Right forelimb (tissue), 1 donor: ENCODE data around the gene OR6C76.
"Not testable (repeated sequence)": the region's sequence is repeated elsewhere in the genome, so short reads cannot be mapped to it uniquely, and the experiment has no call there.

Experiments used
- DNase-seq: peaks from one replicate; pipeline ENCODE4 v3.0.0-alpha.2; 2018

The OR6C76 gene

DNA sequence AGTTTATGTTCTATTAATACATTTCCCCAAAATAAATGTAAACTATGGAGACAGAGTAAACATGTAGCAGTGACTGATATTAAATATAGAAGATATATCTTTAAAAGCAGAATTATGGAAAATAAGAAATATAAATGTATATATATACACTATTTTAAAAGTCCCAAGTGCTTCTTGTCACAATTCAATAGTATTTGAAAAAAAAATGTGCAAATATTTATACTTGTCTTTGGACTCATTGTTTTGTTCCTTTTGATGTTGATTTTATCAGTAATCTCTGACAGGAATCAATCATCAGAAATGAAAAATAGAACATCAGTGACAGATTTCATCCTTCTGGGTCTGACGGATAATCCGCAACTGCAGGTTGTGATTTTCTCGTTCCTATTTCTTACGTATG lies at the start of gene OR6C76:
OR6C76 (plus strand) TSS at position 301 of the 400 bp plus-strand sequence; CDS start at position 301, 0 bp downstream.
- no peak for DNase-seq

DNA sequence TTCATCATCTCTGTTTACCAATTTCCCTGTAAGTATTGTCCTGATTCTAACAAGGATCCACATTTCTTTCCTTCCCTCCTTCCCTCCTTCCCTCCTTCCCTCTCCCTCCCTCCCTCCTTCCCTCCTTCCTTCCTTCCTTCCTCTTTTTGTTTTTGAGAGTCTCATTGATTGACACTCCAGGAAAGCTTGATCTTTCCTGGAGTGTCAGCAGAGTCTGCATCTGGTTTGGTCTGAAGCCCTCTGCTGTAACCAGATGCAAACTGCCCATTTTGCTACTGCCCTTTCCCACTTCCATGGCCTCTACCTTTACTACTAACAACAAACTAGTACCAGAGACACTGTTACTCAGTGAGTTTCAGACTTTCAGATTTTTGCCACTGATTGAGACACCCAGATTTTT lies 40.2 kb upstream of the OR6C76 start:
- no peak for DNase-seq

DNA sequence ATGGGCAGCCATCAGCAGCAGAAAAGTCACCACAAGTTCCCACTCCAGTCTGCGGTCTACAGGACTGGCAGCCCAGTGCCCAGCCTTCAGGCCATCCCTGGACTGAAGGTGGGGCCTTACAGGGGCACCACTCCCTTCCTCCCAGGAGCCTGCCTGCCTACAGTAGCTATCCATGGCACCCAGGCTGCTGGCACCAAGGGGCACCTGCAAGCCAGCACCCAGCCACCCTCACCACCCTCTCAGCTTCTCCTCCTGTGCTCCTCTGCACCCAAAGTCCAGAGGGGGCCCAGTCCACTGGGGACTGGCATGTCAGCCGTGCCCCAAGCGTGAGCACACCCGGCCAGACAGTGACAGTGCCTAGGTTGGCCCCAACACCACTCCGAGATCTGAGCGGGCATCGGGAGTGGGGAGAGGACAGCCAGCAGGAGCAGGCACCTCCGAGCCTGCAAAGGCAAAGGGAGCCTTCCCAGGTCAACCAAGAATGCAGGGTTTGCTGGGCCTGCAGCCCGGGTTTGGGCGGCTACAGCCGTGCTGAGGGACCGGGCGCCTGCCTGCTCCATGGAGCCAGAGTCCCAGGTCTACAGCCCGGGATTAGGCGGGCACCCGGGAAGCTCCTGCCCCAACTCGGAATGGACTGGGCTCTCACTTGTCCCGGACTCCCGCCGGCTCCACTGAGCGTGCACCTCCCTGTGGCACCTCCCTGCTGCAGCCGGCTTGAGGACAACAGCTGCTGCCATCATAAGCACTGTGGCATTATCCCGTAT lies 33.8 kb upstream of the OR6C76 start:
- no peak for DNase-seq

DNA sequence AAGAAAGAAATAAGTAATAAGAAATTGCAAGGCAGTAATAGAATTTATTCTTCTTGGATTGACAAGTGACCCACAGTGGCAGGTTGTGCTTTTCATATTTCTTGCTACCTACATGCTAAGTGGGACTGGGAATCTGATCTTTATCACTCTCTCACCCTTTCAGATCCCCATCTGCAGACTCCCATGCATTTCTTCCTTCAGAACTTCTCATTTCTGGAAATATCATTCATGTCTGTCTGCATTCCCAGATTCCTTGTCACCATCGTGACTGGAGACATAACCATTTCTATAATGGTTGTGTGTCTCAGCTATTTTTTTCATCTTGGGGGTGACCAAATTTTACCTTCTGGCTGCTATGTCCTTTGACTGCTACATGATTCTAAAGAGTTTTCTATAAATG lies 29.7 kb upstream of the OR6C76 start:
- DNase-seq: no peak

DNA sequence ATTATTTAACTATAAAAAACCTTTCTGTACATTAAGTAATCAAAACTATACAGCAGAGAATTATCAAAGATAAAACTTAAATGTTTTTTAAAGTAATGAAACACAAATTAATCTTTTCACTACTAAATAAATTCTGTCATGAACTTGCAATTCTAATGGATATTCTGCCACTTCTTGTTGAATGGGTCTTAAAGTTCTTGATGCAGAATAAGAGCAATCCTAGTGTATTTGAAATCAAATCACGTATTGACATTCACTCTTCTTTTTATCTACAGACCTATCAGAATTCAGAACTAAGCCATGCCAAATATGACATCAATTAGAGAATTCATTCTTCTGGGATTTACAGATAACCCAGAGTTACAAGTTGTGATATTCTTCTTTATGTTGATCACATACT lies 25.8 kb upstream of the OR6C76 start, which contains the start of gene OR6C65:
OR6C65 (plus strand) TSS at position 301 of the 400 bp plus-strand sequence; CDS start at position 301, 0 bp downstream.
- DNase-seq: no peak

DNA sequence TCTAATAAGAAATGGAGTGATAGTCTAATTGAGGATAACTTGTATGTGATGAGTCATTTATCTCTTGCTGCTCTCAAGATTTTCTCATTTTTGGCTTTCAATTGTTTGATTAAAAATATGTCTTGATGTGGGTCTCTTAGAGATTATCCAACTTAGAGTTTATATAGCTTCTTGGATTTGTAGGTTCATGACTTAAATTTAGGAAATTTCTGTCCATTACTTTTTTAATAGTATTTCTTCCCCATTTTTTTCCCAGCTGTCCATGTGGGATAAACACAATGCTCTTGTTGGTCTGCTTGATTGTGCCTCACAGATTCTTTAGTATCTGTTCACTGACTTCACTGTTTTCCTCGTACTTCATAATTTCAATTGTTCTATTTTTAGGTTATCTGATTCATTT lies 18.2 kb upstream of the OR6C76 start:
- no peak for DNase-seq

DNA sequence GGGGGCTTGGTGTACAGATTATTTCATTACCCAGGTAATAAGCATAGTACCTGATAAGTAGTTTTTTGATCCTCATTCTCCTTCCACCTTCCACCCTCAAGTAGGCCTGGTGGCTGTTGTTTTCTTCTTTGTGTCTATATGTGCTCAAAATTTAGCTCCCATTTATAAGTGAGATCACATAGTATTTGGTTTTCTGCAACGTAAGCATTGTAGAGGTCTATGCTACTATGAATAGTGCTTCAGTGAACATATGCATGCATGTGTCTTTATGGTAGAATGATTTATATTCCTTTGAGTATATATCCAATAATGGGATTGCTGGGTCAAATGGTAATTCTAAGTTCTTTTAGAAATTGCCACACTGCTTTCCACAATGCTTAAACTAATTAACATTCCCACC lies 16.9 kb upstream of the OR6C76 start:
- DNase-seq: not testable (repeated sequence)

DNA sequence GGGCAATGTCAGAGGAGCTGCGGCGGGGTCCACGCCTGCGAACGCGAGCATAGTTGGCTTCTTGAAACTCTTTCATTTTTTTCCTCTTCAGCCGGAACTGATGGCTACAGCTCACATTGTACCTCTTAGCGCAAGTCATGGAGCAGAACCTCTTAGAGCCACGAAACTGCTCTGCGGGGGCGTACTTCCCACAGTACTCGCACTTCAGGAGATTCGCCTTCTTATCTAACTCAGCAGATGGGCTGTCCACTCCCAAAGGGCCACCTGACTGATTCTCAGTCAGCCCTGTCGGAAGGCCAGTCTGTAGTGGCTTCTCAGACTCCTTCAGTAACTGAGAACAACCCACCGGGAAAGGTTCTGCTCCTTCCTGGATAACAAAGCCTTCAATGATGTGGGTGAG lies 13.9 kb upstream of the OR6C76 start:
- not testable (repeated sequence) for DNase-seq

DNA sequence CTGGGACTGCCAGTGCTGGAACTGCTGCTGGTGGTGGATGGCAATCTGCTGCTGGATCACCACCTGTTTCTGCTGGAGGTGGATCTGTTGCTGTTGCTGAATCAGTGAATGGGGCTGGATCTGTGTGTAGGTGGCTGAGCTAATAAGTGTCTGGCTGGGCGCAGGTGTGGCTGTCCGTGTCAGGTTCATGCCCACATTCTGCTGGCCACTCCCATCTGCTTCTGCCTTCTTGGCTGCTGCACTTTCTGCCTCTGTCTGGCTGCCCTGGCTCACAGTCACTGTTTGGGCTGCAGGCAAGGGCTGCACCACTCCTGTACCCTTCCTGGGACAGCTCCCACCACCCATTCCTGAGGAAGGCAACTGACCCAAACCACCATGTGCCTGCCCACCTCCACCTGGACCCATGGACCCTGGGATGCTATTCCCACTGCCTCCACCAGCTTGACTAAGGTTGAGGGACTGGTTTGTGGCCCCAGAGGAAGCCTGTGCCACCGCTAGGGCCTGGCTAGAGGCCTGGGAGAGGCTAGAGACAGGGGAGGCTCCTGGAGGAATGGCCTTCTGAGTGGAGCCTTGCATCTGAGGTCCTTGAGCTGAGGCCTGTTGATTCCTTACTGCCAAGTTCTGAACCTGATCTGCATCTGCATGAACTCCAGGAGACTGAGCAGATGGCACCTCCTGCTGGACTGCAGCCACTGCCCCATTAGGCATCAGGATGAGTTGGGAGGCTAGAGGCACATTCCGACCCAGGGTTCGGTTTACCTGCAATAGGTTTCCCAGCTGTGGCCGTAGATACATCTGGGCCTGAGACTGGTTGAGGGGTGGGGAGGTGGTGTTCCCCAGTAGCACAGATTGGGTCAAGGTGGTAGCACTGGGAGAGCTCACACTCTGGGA lies 12.3 kb upstream of the OR6C76 start:
- not testable (repeated sequence) for DNase-seq

DNA sequence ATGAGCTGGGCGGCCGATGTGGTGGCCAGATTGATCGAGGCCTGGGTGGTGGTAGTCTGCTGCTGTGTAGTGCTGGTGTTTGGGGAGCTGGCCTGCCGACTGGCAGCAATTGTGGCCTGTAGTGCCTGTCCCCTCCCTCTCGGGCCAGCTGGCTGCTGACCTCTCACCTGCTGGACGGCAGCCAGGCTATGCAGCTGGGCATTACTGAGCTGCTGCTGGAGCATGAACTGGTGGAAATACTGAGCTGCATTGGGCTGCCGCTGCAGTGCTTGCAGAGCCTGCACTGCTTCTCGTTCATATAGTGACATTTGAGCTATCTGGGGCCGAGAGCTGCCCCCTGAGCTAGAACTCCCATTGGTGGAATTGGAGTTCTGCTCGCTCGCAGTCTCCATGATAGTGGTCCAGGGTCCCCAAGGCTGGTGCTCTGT lies 11.6 kb upstream of the OR6C76 start:
- DNase-seq: not testable (repeated sequence)

DNA sequence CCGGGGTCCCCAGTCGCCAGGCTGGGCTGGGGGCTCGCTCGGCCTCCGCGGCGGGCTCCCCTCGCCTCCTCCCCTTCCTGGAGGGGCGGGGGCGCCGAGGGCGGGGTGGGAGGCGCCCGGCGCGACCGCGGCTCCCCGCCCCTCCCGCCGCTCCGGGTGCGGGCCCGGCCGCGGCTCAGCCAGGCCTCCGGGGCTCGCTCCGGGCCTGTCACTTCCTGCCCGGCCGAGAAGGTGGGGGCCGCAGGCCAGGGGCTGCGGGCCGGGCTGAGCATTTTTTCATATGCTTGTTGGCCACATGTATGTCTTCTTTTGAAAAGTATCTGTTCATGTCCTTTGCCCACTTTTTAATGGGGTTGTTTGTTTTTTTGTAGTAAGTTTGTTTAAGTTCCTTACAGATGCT lies 11.2 kb upstream of the OR6C76 start:
- DNase-seq: not testable (repeated sequence)

DNA sequence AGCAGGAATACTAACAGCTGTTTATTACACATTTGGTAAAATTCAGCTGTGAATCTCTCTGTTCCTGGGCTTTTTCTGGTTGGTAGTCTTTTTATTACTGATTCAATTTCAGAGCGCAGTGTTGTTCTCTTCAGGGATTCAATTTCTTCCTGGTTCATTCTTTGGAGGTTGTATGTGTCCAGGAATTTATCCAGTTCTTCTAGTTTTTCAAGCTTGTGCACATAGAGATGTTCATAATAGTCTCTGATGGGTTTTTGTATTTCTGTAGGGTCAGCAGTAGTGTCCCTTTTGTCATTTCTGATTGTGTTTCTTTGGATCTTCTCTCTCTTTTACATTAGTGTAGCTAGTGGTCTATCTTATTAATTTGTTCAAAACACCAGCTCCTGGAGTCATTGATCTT lies 9.1 kb upstream of the OR6C76 start:
- DNase-seq: no peak

DNA sequence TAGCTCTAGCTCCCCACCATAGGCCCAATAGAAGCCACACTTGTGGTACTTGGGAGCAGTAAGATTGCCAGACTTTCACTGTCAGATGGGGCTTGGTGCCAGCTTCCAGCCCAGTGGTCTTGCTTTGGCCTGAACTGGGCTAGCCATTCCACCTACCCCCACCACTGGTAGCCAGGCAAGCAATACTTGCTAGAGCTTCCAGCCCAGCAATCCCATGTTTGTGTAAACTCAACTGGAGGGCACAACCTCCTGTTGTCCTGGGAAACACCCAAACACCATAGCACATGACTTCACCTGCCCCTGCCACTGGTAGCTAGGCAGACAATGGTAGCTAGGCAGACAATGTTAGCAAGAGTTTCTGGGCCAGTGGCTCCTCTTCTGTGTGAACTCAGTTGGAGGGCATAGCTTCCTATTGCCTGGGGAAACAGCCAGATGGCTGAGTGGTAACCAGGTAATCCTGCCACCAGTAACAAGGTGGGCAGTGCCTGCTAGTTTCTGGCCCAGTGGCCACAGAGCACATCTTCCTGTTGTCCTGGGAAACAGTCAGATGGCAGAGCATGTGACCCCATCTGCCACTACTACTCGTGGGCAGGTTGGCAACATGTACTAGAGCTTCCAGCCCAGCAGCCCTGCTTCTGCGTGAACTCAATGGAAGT lies 5.6 kb upstream of the OR6C76 start:
- DNase-seq: no peak

DNA sequence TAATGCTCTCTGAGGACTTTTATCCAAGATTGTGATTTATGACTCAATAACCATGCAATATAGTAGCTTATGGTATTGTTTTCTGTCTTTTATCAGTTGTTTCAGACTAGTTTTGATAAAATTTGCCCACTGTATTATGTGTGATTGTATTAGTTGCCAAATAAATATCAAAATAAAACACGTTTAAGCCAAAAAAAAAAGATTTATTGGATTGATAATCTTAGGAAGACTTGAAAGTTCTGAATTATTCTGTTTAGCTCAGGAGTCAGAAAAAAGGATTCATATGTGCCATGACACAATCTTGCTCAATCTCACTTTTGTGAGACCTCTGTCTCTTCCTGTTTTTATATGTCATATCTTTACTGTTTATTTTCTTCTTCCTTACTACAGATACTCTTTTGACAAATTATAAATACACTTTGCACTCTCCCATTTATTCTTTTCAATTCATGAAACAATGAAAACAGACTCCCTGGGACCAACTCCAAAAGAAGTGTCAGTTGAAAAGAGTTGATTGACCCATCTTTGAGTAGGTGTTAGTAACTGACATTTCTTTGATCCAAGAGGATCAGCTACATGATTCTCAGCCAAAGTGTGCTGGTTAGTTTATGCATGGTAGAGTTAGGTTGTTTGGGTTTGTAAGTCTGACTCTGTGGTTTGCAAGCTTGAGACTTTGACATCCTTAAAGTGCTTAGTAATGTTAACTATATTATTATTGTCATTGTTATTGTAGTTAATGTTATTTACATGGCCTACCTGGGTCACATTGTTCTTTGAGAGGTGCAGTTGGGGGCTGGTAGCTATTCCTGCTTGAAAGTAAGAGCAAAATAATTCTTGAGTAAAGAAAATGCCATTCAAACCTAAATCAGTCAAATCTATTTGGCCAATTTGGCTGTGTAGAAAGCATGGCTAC lies 2.5 kb downstream of the OR6C76 start:
- DNase-seq: no peak

DNA sequence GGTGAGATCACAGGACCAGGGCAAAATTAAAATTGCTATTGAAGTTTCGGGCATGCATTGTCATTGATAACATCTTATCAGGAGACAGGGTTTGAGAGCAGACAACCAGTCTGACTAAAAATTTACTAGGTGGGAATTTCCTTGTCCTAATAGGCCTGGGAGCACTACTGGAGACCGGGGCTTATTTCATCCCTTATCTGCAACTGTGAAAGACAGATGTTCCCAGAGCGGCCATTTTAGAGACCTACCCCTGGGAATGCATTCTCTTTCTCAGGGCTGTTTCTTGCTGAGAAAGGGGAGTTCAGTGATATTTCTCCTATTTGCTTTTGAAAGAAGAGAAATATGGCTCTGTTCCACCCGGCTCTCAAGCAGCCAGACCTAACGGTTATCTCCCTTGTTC lies 15.2 kb downstream of the OR6C76 start:
- not testable (repeated sequence) for DNase-seq

DNA sequence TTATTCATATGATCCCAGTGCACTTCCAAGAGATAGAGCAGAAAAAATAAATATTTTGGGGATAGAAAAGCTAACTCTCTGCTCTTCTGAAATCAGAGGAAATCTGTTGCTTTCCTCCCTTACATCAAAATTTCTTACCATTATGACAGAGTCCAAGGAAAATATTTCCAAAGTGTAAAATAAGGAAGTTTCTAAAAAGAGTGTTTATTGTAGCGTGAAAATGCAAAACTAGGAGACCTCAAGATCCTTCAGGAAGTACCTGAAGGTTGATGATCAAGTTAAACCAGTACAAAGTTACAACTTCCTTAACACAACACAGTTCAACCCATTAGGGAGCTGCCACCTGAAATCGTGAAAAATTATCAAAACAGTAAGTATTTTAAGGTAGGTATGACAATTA lies 17.7 kb downstream of the OR6C76 start, which contains the start of gene OR6C2:
OR6C2 (plus strand) TSS at position 301 of the 400 bp plus-strand sequence. CDS start 8,138 bp downstream, outside the sequence.
- no peak for DNase-seq

DNA sequence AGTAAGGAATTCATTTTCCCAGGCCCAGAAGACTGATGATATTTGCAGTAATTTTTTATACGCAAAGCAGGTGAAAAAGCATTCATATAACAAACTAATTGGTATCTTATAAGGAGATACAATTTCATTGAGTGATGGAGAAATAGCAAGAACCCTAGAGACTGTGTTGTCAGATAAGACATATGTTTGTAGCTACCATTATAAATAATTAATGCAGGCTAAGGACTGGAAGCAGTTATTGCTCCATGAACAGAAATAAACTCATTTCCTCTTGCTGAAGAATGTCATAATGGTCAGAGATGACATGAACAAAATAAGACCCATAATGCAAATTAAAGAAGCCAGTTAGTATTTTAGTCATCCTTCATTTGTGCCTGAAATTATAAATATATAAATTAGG lies 19.3 kb downstream of the OR6C76 start:
- no peak for DNase-seq

DNA sequence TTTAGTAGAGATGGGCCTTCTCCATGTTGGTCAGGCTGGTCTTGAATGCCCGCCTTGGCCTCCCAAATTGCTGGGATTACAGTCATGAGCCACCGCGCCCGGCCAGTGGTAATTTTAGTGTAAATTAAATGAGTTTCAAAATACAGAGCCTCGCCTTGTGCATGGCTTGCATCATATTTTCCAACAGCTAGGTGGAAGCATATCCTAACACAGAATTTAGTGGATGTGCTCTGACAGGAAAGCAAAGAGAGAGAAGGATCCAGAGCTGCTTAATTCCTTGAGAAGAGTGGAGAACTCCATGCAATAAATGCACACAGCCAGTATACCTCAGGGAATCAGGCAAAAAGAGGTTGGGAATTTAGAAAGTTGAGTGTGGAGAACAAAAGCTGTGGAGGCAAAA lies 20.3 kb downstream of the OR6C76 start:
- DNase-seq: no peak

DNA sequence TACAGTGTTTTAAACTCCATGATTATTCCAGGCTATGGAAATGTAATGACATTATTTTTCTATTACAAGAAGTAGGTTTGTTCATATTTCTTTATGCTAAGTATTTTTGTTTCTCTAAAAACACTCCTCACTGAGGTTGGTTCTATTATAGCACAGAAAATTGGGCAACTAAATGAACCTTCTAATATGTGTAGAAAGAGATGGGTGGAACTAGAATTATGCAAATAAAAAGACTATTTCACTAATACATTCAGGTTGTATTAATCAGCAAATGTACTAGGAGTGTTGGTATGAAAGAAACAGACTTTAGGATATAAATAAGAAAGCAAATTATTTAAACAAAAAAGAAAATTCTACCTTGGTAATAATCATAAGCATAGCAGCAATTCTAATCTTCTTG lies 22.8 kb downstream of the OR6C76 start:
- no peak for DNase-seq

DNA sequence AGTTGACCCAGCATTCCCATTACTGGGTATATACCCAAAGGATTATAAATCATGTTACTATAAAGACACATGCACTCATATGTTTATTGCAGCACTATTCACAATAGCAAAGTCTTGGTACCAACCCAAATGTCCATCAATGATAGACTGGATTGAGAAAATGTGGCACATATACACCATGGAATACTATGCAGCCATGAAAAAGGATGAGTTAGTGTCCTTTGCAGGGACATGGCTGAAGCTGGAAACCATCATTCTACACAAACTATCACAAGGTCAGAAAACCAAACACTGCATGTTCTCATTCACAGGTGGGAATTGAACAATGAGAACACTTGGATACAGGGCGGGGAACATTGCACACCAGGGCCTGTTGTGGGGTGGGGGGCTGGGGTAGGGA lies 38.9 kb downstream of the OR6C76 start:
- DNase-seq: not testable (repeated sequence)

DNA sequence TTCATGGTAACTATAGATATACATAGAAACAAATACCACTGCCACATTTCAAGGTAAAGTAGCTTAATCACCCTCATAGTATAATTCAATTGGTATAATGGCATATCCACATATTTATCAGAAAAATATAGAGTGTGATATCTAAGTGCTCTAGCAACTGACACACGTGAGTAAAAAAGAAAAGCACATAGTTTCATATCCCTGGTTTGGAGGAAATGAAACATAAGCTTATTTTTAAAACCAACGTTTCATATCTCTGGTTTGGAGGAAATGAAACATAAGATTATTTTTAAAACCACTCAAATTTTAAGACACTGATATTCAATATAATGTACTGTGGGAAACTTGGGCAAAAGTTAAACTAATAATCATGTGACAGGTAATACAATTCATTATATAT lies 41.8 kb downstream of the OR6C76 start:
- DNase-seq: no peak

DNA sequence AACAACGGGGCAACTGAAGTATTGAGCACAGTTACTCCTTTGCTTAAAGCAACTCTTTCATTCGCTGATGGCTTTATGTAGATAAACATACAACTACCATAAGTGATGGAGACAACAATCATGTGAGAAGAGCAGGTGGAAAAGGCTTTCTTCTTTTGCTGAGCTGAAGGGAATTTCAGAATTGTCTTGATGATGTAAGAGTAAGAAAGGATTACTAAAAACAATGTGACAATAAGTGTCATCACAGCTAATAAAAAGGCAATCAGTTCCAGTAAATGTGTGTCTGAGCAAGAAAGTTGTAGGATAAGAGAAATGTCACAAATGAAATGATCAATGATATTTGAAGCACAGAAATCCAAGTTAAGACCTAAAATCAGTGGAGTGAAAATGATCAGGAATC lies 43.2 kb downstream of the OR6C76 start:
- no peak for DNase-seq
